NCI-H526 treated with DMSO at 0.1 percent for 48 hours (cell line): ENCODE measurements around the gene KRTAP5-9.
A peak's percentile ranks its signal among the peaks of the same experiment; 100 is the strongest.
"Not testable (repeated sequence)": the region's sequence is repeated elsewhere in the genome, so short reads cannot be mapped to it uniquely, and the experiment has no call there.

Source experiments
- DNase-seq: peaks from one replicate; lab custom pipeline; 2025; lab: John Stamatoyannopoulos, UW

KRTAP5-9 gene

DNA sequence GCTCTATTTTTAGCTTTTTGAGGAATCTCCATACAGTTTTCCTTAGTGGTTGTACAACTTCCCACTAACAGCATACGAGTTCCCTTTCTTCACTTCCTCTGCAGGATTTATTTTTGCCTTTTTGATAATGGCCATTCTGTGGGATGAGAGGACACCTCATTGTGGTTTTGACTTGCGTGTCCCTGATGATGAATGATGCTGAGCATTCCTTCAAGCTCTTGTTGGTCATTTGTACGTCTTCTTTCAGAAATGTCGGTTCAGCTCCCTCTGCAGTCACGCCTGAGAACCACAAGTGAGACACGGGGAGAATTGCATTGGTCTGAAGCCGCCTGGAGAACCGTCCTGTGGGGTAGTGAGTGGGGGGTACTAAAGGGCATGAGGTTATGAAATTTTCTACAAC, 15.2 kb downstream of the KRTAP5-9 start:
- peak; percentile 20 for DNase-seq

DNA sequence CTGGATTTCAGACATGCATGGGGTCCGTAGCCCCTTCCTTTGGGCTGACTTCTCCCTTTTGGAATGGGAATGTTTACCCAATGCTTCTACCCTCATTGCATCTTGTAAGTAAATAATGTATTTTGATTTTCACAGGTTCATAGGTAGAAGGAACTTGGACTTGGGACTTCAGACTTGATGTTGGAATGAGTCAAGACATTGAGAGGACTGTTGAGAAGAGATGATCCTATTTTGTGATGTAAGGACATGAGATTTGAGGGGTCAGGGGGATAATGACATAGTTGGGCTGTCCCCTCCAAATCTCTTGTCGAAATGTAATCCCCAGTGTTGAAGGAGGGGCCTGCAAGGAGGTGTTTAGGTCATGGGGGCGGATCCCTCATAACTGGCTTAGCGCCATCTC, 16.2 kb downstream of the KRTAP5-9 start:
- no peak for DNase-seq

DNA sequence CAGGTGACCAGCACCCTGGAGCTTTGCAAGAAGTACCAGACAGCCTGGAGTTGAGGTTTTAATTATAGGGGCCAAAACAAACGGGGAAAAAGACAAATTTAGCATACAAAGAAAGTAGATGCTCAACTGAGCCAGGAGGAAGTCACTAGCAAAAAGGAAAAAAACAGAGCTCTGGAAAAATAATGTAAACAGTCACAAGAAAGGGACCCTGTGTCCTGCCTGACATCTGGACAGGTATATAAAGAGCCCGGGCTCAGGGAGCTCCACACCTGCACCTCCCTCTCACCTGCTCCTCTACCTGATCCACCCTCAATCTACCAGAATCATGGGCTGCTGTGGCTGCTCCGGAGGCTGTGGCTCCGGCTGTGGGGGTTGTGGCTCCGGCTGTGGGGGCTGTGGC, 17.0 kb downstream of the KRTAP5-9 start, which contains the start of gene KRTAP5-10:
KRTAP5-10 (plus strand) TSS at position 301 of the 400 bp plus-strand sequence; CDS start at position 326, 25 bp downstream.
- DNase-seq, result no peak

DNA sequence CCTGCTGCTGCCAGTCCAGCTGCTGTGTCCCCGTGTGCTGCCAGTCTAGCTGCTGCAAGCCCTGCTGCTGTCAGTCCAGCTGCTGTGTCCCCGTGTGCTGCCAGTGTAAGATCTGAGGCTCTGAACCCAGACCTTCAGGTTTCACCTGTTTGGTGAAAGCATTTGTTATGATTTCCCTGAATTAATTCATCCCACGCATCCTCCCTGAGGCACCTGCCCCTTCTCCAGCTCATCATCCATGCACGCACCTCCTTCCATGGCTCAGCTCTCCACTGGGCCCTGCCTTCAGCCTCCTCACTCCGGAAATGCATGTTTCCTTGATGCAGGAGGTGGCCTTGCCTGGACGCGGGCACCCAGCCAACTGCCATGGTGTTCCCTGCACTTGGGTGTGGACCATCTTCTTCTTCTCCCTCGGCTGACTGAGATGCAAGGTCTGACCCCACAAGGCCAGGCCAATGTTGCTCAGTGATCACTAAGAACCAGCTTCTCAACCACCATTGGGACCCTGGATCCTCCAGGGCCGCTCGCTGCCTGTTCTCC, 17.9 kb downstream of the KRTAP5-9 start:
- DNase-seq, result no peak

DNA sequence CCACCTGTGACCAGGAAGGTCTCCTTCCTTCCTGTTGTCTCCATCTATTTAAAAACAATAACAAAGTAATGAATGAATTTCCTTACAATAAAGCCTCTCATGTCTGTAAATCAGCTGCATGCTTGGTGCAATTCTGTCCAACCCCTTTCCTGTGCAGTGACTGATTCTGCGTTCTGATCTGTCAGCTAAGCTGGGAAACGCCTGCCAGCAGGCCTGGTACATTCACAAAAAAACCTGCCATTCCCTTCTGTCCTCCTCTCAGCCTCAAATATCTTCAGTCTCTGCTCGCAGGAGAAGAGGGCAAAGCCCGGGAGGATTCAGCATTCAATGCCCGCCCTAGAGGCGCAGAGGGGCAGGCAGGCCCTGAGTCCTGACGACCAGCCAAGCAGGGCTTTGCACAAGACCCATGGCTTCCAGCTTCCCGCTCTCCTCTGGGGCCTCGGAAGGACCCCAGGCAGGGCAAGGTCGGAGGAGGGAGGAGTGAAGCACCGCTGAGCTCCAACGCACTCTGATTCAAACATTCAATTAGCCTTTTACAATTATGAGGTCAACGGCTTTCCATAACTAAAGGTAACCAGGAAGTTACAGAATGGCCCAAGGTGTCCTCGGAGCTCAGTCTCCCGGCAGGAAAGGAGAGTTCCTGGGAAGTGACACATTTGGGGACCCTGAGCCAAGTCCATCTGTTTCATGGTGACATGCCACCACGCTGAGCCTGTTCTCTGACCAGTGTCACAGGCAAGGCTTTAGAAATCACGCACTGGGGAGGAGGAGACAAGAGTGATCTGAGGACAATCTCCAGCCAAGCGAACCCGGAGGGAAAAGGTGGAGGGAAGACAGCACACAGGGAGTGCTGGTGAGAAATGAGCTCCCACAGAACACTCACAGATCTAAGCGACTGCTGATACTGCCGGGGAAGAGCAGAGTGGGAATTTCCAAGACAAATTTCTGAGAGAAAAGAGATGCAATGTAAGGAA, 18.7 kb downstream of the KRTAP5-9 start:
- not testable (repeated sequence) for DNase-seq

DNA sequence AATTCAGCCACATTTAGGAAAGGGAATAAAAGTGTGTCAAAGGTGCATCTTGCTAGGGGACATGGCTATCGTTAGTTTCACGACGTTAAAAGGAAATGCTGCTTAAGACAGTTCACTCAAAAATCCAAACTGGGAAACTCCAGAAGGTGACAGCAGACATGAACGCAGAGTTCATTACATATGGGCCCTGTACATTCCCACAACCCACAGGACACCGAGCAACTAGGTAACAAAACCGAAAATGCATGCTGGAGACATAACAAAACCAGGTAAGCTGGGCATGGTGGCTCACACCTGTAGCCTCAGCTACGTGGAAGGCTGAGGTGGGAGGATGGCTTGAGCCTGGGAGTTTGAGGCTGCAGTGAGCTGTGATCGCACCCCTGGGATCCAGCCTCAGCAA, 19.4 kb downstream of the KRTAP5-9 start:
- DNase-seq, result not testable (repeated sequence)

DNA sequence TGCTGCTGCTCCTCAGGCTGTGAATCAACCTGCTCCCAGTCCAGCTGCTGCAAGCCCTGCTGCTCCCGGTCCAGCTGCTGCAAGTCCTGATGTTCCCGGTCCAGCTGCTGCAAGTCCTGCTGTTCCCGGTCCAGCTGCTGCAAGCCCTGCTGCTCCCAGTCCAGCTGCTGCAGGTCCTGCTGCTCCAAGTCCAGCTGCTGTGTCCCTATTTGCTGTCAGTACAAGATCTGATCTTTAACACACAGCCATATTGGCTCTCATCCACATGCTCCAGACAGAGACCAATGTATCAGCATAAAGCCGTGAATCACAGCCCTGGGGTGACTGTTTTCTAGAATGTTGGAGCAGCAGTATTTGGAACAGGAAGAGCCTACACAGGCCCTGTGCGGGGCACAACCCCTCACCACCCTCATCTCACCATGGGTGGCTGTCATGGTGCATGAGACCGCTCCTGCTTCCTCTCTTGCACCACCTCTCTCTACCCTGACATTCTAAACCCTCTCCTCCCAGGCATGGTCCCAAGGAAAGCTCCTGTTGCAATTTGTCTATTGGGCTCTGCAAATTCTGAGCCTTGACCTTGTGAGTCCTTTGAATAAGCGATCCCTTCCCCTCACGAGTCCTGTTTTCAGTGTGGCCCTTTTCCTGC, 20.6 kb downstream of the KRTAP5-9 start:
- no peak for DNase-seq

DNA sequence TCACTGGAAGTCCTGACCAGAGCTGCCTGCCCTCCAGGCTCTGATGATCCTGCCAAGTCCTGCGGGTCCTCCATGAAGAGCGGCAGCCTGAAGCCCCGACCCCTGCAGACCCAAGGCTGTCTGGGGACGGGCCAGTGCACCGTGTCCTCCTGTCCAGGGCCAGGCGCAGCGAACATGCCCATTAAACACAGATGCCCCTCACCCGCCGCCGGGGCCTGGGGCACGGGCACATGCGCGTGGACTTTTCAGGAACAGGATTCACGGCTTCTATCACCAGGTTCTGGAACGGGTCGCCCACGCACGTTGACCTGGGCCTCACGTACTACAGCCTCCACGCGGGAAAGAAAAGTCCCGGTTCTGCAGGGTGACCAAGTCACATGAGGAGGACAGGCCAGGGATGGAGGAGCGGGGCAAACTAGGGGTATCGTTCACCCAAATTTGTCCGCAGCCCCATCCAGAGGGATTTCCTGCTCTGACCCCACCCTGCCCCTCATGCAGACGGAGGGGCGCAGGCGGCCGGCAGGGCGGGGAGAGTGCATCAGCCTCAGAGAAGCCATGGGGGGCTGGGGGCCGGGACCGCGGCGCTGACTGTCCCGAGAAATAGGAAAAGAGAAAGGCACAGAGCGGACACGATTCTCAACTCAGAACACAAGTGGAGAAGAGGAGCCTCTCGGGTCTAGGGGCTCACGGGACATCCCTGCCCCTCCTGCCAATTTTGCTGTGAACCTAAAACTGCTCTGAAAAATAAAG, 23.1 kb downstream of the KRTAP5-9 start:
- DNase-seq, result not testable (repeated sequence)

DNA sequence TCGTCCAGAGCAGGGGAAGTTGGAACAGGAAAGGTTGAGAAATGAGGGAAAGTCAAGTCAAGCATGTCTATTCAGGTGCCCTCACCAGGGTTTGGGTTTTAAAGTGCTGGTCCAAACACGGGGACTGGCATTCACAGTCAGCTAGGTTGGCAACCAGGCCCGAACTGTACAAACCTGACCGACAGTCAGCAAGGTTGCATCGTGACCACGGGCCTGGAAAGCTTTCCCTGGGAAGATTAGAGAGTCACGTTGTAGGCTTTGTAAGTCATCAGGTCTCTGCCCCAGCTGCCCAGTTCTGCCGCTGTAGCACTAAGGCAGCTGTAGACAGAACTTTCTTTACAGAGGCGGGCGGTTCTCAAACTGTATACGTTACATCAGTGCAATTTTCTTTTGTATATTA, 24.6 kb downstream of the KRTAP5-9 start:
- no peak for DNase-seq

DNA sequence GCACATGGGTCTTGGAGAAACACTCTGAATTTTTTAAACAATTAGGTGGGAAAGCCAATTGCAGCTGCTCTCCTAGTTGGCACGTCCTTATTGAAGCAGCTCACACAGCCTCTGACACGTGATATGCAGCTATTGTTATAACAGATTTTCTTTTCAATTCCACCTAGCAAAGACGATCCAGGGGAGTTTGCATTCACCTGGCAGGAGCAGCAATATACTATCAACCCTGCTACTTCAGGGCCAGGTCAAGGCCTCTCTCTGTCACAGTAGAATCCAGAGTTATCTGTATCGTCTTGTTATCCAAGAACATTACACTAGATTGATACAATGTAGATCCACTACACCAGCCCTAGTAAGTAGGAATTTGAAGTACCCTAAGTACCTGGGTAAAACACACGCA, 26.2 kb downstream of the KRTAP5-9 start:
- no peak for DNase-seq

DNA sequence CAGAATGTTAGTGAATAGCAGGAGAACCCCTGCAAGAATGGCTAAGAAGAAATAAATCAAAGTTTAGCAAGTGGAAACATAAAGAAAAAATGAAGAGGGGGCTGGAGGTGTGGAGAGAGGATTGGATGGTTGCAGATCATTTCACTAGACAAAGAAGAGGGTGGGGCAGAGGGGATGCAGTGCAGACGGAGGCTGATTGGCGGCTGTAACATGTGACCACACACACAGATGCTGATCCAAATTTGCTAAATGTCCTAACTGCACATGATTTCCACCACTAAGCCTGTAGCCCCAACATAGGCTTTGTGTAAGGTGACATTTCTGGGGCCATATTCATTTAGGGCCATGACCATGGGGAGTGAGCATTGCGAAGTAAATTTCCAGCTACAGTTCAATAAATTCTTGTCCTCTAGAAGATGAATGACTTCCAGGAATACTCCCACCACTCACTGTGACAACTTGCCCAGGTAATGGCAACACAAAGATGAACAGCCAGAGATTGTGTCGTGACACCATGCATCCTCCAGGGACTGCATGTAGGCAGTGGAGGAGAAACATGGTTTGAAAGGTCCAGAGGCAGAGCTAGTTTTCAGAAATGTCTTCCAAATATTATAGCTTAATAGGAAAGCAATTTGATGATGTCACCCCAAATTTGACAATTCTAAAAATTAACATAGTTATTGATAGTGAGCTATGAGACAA, 27.7 kb downstream of the KRTAP5-9 start:
- no peak for DNase-seq

DNA sequence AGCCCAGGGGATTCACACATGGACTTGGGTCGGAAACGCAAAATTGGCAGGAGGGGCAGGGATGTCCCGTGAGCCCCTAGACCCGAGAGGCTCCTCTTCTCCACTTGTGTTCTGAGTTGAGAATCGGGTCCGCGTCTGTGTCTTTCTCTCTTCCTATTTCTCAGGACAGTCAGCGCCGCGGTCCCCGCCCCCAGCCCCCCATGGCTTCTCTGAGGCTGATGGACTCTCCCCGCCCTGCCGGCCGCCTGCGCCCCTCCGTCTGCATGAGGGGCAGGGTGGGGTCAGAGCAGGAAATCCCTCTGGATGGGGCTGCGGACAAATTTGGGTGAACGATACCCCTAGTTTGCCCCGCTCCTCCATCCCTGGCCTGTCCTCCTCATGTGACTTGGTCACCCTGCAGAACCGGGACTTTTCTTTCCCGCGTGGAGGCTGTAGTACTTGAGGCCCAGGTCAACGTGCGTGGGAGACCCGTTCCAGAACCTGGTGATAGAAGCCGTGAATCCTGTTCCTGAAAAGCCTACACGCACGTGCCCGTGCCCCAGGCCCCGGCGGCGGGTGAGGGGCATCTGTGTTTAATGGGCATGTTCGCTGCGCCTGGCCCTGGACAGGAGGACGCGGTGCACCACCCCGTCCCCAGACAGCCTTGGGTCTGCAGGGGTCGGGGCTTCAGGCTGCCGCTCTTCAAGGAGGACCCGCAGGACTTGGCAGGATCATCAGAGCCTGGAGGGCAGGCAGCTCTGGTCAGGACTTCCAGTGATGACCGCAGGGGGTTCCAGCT, 28.7 kb downstream of the KRTAP5-9 start:
- not testable (repeated sequence) for DNase-seq

DNA sequence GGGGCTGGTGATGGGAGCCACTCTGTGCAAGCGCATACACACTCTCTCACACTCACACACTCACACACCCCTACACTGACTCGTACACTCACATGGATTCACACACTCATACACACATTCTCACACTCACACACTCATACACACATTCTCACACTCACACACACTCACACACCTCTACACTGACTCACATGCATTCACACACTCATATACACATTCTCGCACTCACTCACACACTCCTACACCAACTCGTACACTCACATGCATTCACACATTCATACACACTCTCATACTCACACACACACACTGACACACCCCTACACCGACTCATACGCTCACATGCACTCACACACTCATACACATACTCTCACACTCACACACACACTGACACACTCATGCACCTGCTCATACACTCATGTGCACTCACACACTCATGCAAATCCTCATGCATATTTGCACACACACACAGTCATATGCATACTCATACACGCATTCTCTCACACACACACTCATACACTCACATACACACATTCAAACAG, 29.3 kb downstream of the KRTAP5-9 start:
- no peak for DNase-seq

DNA sequence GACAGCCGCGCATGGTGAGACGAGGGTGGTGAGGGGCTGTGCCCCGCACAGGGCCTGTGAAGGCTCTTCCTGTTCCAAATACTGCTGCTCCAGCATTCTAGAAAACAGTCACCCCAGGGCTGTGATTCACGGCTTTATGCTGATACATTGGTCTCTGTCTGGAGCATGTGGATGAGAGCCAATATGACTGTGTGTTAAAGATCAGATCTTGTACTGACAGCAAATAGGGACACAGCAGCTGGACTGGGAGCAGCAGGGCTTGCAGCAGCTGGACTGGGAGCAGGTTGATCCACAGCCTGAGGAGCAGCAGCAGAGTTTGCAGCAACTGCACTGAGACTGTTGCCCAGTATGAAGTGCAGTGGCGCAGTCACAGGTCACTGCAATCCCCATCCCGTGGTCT, 31.3 kb downstream of the KRTAP5-9 start:
- not testable (repeated sequence) for DNase-seq

DNA sequence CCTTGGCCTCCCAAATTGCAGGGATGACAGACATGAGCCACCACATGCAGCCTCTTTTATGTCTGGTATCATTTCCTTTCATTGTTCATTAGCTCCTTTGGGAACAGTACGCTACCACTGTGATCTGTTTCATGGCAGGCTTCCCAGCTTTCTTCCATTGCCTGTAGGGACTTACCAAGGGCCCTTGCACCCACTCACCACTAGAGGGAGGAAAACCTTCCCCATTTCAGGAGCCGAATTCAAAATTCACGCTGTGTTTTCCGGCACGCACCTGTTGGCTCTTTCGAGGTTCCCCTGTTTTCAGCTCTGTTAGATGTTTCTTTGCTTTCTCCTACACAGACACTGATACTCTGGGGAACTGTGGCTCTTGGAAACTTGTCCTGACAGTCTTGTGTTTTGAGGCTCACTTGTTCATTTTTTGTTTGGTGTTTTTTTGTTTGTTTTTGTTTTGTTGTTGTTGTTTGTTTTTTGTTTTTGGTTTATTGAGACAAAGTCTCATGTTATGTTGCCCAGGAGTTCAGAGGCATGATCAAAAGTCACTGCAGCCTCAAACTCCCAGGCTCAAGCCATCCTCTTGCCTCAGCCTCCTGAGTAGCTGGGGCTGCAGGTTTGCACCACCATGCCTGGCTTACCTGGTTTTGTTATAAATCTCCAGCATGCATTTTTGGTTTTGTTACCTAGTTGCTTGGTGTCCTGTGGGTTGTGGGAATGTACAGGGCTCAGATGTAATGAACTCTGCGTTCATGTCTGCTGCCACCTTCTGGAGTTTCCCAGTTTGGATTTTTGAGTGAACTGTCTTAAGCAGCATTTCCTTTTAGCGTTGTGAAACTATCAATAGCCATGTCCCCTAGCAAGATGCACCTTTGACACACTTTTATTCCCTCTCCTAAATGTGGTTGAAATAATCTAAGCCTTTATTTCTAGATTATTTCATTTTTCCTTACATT, 32.1 kb downstream of the KRTAP5-9 start:
- DNase-seq, result peak; percentile 64

DNA sequence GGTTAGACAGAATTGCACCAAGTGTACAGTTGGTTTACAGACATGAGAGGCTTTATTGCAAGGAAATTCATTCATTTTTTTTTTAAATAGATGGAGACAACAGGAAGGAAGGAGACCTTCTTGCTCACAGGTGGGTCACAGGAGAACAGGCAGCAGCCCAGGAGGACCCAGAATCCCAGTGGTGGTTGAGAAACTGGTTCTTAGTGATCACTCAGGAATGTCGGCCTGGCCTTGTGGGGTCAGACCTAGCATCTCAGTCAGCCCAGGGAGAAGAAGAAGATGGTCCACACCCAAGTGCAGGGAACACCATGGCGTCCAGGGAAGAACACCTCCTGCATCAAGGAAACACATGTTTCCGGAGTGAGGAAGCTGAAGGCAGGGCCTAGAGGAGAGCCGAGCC, 33.6 kb downstream of the KRTAP5-9 start:
- no peak for DNase-seq

DNA sequence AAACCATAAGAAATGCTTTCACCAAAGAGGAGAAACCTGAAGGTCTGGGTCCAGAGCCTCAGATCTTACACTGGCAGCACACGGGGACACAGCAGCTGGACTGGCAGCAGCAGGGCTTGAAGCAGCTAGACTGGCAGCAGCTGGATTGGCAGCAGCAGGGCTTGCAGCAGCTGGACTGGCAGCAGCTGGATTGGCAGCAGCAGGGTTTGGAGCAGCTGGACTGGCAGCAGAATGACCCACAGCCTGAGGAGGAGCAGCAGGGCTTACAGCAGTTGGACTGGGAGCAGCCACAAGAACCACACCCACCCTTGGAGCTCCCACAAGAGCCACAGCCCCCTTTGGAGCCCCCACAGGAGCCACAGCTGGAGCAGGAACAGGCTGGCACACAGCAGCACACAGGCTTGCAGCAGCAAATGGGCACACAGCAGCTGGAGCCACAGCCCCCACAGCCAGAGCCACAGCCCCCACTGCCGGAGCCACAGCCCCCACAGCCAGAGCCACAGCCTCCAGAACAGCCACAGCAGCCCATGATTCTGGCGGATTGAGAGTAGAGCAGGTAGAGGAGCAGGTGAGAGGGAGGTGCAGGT, 34.2 kb downstream of the KRTAP5-9 start, which contains the start of gene KRTAP5-11:
KRTAP5-11 (minus strand) TSS at position 567 of the 587 bp plus-strand sequence; CDS start at position 529, 38 bp downstream.
- no peak for DNase-seq

DNA sequence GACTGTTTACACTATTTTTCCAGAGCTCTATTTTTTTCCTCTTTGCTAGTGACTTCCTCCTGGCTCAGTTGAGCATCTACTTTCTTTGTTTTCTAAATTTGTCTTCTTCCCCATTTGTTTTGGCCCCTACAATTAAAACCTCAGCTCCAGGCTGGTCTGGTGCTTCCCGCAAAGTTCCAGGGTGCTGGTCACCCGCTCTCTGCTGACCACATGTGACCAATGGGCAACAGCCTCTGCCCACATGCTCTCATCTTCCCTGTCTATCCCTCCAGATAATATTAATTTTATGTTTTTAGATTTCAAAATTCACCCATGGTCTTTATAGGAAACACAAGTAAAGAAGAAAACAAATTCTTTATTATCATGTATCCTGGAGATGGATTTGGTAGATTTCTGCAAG, 34.7 kb downstream of the KRTAP5-9 start:
- not testable (repeated sequence) for DNase-seq

DNA sequence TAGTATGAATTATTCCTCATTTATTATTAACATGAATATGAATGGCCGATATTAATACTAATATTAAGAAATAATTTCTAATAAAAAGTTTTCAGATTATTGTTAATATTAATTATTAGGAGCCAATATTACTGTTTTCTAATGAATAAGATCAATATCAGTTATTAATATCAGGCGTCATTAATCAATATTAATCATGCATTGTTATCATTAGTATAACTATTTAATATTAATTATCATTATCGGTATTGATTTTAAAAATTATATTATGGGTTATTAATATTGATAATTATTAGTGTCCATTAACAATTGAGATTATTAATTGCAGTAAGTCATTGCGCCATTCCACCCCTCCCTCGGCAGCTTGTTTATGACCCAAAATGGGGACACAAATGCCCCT, 37.5 kb downstream of the KRTAP5-9 start:
- DNase-seq, result not testable (repeated sequence)
